ENCODE measurements around the gene MLIP. TPM values are rescaled to one million over a fixed set of nuclear protein-coding genes. Genes with fewer than 3 reads are reported as not detected.

MLIP gene
- total RNA-seq, 1 experiment from 2014 or later = not detected

GRCh38 chr6:54142889-54143519 lies 31.8 kb downstream of the MLIP start:
- peaks cover under 1% of the 10 kb centered on the region; the same call in 1 of the 2 replicates for H3K9me3 Mint-ChIP-seq
- no peak for TF ChIP-seq KAT7 (CRISPR knock-in tag; IDR thresholded peaks at IDR 0.05; ENCODE audit: borderline replicate concordance)
- no peak for TF ChIP-seq ZNF532 (CRISPR knock-in tag; IDR thresholded peaks at IDR 0.05; ENCODE audit: borderline replicate concordance)
- no peak for TF ChIP-seq ZBTB21 (CRISPR knock-in tag; IDR thresholded peaks at IDR 0.05; ENCODE audit: borderline replicate concordance)
- TF ChIP-seq ZNF232 (CRISPR knock-in tag; IDR thresholded peaks at IDR 0.05) = no peak
- no peak for TF ChIP-seq STAT6 (CRISPR knock-in tag; conservative IDR thresholded peaks at IDR 0.05; ENCODE audit: low read depth)
- TF ChIP-seq AR (CRISPR knock-in tag; IDR thresholded peaks at IDR 0.05) = no peak
- no peak for TF ChIP-seq TP53 (CRISPR knock-in tag; IDR thresholded peaks at IDR 0.05)
- POLR2A ChIA-PET = interaction anchor here (0.7 kb wide), 1 partner anchor 24 kb away, joined by 4 read pairs; no protein-coding TSS in a partner anchor
- no peaks in the 10 kb centered on the region for H3K27me3 Mint-ChIP-seq (ENCODE audit: low read depth)
- H3K4me1 Mint-ChIP-seq = no peaks in the 10 kb centered on the region
- no peak overlapping the region for H3K4me3 Mint-ChIP-seq
- CTCF ChIA-PET = no interaction called here
- no peaks in the 10 kb centered on the region for H3K36me3 Mint-ChIP-seq
- H3K27ac Mint-ChIP-seq = no peak overlapping the region
- DNase-seq (ENCODE audit: low spot score) = no peak
- ATAC-seq = no peak

DNA sequence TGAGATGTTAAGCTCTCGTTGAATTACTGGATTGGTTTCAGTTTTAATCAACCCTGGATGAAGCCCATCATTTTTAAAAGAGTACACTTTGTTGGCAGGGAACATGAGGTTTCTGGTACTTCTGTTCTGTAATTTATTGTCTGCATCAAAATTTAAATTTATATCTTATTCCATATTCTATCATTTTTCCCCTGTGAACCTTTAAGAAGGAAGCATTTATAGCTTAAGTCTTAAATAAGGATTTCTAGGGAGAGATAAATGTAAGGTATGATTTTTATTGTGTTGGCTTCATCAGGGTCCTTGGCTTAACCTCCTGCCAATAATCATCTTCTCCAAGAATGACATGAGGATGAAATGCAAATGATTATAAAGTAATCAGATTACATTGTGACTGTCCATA lies 40.6 kb downstream of the MLIP start:
- H3K27me3 Mint-ChIP-seq (ENCODE audit: low read depth) = no peaks in the 10 kb centered on the region
- peaks cover 6% of the 10 kb centered on the region for H3K9me3 Mint-ChIP-seq
- CTCF ChIA-PET = no interaction called here
- no peak overlapping the region for H3K27ac Mint-ChIP-seq
- ATAC-seq (no peak), DNase-seq (ENCODE audit: low spot score) (no peak)
- peaks cover 5% of the 10 kb centered on the region; the same call in 1 of the 2 replicates for H3K4me1 Mint-ChIP-seq
- 0 out of 2 replicates have a peak, but pooled peaks cover 3% of the 10 kb centered on the region for H3K36me3 Mint-ChIP-seq
- no peak overlapping the region for H3K4me3 Mint-ChIP-seq
- POLR2A ChIA-PET = no interaction called here
- TF ChIP-seq, protein P1, sequence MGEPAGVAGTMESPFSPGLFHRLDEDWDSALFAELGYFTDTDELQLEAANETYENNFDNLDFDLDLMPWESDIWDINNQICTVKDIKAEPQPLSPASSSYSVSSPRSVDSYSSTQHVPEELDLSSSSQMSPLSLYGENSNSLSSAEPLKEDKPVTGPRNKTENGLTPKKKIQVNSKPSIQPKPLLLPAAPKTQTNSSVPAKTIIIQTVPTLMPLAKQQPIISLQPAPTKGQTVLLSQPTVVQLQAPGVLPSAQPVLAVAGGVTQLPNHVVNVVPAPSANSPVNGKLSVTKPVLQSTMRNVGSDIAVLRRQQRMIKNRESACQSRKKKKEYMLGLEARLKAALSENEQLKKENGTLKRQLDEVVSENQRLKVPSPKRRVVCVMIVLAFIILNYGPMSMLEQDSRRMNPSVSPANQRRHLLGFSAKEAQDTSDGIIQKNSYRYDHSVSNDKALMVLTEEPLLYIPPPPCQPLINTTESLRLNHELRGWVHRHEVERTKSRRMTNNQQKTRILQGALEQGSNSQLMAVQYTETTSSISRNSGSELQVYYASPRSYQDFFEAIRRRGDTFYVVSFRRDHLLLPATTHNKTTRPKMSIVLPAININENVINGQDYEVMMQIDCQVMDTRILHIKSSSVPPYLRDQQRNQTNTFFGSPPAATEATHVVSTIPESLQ (CRISPR knock-in tag; IDR thresholded peaks at IDR 0.05) = no peak
- TF ChIP-seq, protein P2, sequence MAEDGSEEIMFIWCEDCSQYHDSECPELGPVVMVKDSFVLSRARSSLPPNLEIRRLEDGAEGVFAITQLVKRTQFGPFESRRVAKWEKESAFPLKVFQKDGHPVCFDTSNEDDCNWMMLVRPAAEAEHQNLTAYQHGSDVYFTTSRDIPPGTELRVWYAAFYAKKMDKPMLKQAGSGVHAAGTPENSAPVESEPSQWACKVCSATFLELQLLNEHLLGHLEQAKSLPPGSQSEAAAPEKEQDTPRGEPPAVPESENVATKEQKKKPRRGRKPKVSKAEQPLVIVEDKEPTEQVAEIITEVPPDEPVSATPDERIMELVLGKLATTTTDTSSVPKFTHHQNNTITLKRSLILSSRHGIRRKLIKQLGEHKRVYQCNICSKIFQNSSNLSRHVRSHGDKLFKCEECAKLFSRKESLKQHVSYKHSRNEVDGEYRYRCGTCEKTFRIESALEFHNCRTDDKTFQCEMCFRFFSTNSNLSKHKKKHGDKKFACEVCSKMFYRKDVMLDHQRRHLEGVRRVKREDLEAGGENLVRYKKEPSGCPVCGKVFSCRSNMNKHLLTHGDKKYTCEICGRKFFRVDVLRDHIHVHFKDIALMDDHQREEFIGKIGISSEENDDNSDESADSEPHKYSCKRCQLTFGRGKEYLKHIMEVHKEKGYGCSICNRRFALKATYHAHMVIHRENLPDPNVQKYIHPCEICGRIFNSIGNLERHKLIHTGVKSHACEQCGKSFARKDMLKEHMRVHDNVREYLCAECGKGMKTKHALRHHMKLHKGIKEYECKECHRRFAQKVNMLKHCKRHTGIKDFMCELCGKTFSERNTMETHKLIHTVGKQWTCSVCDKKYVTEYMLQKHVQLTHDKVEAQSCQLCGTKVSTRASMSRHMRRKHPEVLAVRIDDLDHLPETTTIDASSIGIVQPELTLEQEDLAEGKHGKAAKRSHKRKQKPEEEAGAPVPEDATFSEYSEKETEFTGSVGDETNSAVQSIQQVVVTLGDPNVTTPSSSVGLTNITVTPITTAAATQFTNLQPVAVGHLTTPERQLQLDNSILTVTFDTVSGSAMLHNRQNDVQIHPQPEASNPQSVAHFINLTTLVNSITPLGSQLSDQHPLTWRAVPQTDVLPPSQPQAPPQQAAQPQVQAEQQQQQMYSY (CRISPR knock-in tag; IDR thresholded peaks at IDR 0.05) = no peak
- TF ChIP-seq JUN (CRISPR knock-in tag; IDR thresholded peaks at IDR 0.05) = no peak
- no peak for TF ChIP-seq E2F5 (CRISPR knock-in tag; IDR thresholded peaks at IDR 0.05)
- TF ChIP-seq TCF7 (CRISPR knock-in tag; IDR thresholded peaks at IDR 0.05; ENCODE audit: low read depth) = no peak
- no peak for TF ChIP-seq RELA (CRISPR knock-in tag; IDR thresholded peaks at IDR 0.05; ENCODE audit: borderline replicate concordance)
- TF ChIP-seq ERG (CRISPR knock-in tag; IDR thresholded peaks at IDR 0.05) = no peak
- TF ChIP-seq RORB (CRISPR knock-in tag; IDR thresholded peaks at IDR 0.05) = no peak
- TF ChIP-seq GTF2I (CRISPR knock-in tag; conservative IDR thresholded peaks at IDR 0.05) = no peak
